ENCODE data around the gene FRMPD4.

- TF ChIP-seq, protein P1, sequence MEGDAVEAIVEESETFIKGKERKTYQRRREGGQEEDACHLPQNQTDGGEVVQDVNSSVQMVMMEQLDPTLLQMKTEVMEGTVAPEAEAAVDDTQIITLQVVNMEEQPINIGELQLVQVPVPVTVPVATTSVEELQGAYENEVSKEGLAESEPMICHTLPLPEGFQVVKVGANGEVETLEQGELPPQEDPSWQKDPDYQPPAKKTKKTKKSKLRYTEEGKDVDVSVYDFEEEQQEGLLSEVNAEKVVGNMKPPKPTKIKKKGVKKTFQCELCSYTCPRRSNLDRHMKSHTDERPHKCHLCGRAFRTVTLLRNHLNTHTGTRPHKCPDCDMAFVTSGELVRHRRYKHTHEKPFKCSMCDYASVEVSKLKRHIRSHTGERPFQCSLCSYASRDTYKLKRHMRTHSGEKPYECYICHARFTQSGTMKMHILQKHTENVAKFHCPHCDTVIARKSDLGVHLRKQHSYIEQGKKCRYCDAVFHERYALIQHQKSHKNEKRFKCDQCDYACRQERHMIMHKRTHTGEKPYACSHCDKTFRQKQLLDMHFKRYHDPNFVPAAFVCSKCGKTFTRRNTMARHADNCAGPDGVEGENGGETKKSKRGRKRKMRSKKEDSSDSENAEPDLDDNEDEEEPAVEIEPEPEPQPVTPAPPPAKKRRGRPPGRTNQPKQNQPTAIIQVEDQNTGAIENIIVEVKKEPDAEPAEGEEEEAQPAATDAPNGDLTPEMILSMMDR (IDR thresholded peaks at IDR 0.05 in 8 of 11, conservative IDR thresholded peaks at IDR 0.05 in 3 of 11): no peak
- no peak for TF ChIP-seq POLR2A (IDR thresholded peaks at IDR 0.05)
- no peak for TF ChIP-seq POLR2AphosphoS5 (IDR thresholded peaks at IDR 0.05)
These were observed 410.5 kb downstream of the FRMPD4 start for GRCh38 chrX:12548746-12549145.
